Mucosa of descending colon (tissue), 3 donors: ENCODE results near the gene MSANTD4. TPM values are rescaled to one million over a fixed set of nuclear protein-coding genes. Genes with fewer than 3 reads are reported as not detected.
"Not testable (repeated sequence)": the region's sequence is repeated elsewhere in the genome, so short reads cannot be mapped to it uniquely, and the experiment has no call there.

ENCODE experiments used
- ATAC-seq: fragments of 200-7000 bp; cut with Tn5 transposase; one replicate; pipeline ENCODE4 v1.9.1; 2020; ENCODE audit warnings: mild to moderate bottlenecking, moderate library complexity
- DNase-seq, 3 donors: peaks; one replicate each; pipeline ENCODE4 v3.0.0-alpha.2; 2020
- H3K36me3 ChIP-seq: fragments of 200-600 bp; one replicate; pipeline ENCODE4 v1.8.0; 2021; ENCODE audit warnings: low read depth, mild to moderate bottlenecking
- H3K4me1 ChIP-seq: fragments of 200-600 bp; one replicate; pipeline ENCODE4 v1.8.0; 2021; ENCODE audit warnings: low read depth, mild to moderate bottlenecking
- H3K4me3 ChIP-seq: fragments of 200-600 bp; one replicate; pipeline ENCODE4 v1.8.0; 2021; ENCODE audit warnings: mild to moderate bottlenecking
- H3K9me3 ChIP-seq: fragments of 200-600 bp; one replicate; pipeline ENCODE4 v1.8.0; 2021; ENCODE audit warnings: mild to moderate bottlenecking
- CTCF ChIP-seq: fragments of 200-600 bp; IDR thresholded peaks from one replicate; pipeline ENCODE4 v1.8.0; 2022; ENCODE audit warnings: antibody characterized with exemption, mild to moderate bottlenecking
- intact Hi-C, 2 donors: fragments of 100-400 bp; cut with DNase I in 1 of 2; cut with micrococcal nuclease in 1 of 2; formaldehyde crosslinking; loops; one replicate each; pipeline versions ENCODE4 v1.11.0 to v1.11.1; 2022; cut with DNase I, micrococcal nuclease
- total RNA-seq, 3 donors: library from RNA; stranded (reverse); fragmentation: NEBNext Ultra II Directional in 2 of 3; extraction: Animal tissue kit (Norgen Biotek cat#: 25700) in 2 of 3; gene quantifications; one replicate each; pipeline versions ENCODE4 v1.2.1 to v1.2.4, GENCODE V29; 2021 to 2023
- donor health status: DM: no; HTN: no; CAD: no; lungs with moderate emphysema.
- donor health status: DM: no; HTN: no; CAD: no.
- donor health status: DM: no; HTN: yes; CAD: no.

The MSANTD4 gene
- total RNA-seq, 3 donors from 2014 or later = 6.2 to 21.3 (median 7.8) TPM

DNA sequence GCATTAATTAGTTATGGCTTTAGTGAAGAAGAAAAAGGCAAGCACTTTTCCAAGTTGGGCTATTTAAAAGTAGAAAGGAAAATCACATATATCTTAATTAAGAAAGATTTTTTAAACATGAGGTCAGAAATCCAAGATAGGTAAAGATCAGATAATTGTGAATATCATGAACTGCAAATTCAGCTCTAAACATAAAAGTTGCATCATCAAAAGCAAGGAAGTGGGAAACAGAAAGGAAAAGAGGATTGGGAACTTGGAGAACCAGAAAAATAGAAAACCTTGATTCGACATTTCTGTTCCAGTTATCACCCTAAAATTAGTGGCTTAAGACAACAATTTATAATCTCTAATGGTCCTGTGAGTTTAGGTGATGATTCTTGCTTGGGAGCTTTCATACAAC is 37.6 kb upstream of the MSANTD4 start:
- H3K9me3 ChIP-seq = no peaks in the 10 kb centered on the region
- ATAC-seq (no peak), DNase-seq (no peak)
- intact Hi-C loops = no loop called here
- H3K4me3 ChIP-seq = no peak overlapping the region
- H3K4me1 ChIP-seq = no peaks in the 10 kb centered on the region
- TF ChIP-seq CTCF = no peak
- H3K36me3 ChIP-seq = no peaks in the 10 kb centered on the region

- H3K4me3 ChIP-seq, H3K36me3 ChIP-seq, H3K4me1 ChIP-seq, ATAC-seq, intact Hi-C loops, DNase-seq, H3K9me3 ChIP-seq: not testable (repeated sequence)
These were observed 36.3 kb upstream of the MSANTD4 start for GRCh38 chr11:106058377-106058776.

- H3K4me3 ChIP-seq = no peak overlapping the region
- intact Hi-C loops = no loop called here
- no peak for DNase-seq
- TF ChIP-seq CTCF = no peak
- no peaks in the 10 kb centered on the region for H3K4me1 ChIP-seq
- ATAC-seq = no peak
- H3K9me3 ChIP-seq = no peaks in the 10 kb centered on the region
- H3K36me3 ChIP-seq = no peaks in the 10 kb centered on the region
These were observed 29.1 kb upstream of the MSANTD4 start for GRCh38 chr11:106051103-106051502.

GRCh38 chr11:106049727-106050476 is 27.9 kb upstream of the MSANTD4 start:
- Histone ChIP-seq H3K4me3 (no peak overlapping the region), H3K36me3 (no peaks in the 10 kb centered on the region), H3K4me1 (no peaks in the 10 kb centered on the region), H3K9me3 (no peaks in the 10 kb centered on the region)
- no peak for ATAC-seq
- no peak for DNase-seq
- no peak for TF ChIP-seq CTCF
- intact Hi-C loops = no loop called here

DNA sequence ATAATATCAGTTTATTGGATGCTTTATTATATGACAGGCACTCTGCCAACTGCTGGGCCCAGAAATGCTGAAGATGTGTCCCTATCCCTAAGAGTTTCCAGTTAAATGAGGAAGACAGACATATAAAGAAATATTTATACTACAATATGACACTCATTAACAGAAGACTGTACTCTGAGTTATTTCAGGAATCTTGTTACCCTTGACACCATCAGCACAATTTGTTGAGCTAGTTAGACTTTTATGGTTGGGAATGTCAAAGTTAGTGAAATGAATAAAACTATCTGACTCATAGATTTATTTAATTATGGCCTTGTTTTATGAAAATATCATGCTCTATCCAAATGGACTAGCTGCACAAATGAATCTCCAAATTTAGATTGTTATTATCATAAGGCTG is 25.6 kb upstream of the MSANTD4 start:
- Histone ChIP-seq H3K4me1 (no peaks in the 10 kb centered on the region), H3K4me3 (no peak overlapping the region), H3K9me3 (no peaks in the 10 kb centered on the region), H3K36me3 (no peaks in the 10 kb centered on the region)
- intact Hi-C loops = no loop called here
- no peak for ATAC-seq
- TF ChIP-seq CTCF = no peak
- DNase-seq = no peak

- no peak for DNase-seq
- Histone ChIP-seq H3K36me3 (no peaks in the 10 kb centered on the region), H3K4me1 (no peaks in the 10 kb centered on the region), H3K4me3 (no peak overlapping the region), H3K9me3 (no peaks in the 10 kb centered on the region)
- ATAC-seq = no peak
- intact Hi-C loops = no loop called here
- TF ChIP-seq CTCF = no peak
These were observed 21.5 kb upstream of the MSANTD4 start for GRCh38 chr11:106043540-106043939.
